SK-N-MC (cell line): Measurements from ENCODE around the gene TRHDE.

Experiments
- EZH2 ChIP-seq: fragments of 200-600 bp; sonication (generic); IDR thresholded peaks from one replicate; pipeline ENCODE4 v1.6.1; 2017; ENCODE audit warnings: antibody characterized with exemption
- POLR2AphosphoS5 ChIP-seq: IDR thresholded peaks from 2 replicates; pipeline ENCODE4 v1.6.1; 2012; ENCODE audit warnings: mild to moderate bottlenecking, low read depth, low read length, borderline replicate concordance

GRCh38 chr12:72605975-72606374, 333.8 kb downstream of the TRHDE start:
- TF ChIP-seq EZH2 = no peak
- TF ChIP-seq POLR2AphosphoS5 = no peak
